Tibial nerve (tissue), 4 donors: Measurements from ENCODE around the gene TJP2. TPM values are rescaled to one million over a fixed set of nuclear protein-coding genes. Genes with fewer than 3 reads are reported as not detected.
"Not testable (repeated sequence)": the region's sequence is repeated elsewhere in the genome, so short reads cannot be mapped to it uniquely, and the experiment has no call there.

Experiments
- DNase-seq, 2 donors: peaks; one replicate each; pipeline ENCODE4 v3.0.0-alpha.2; 2019; ENCODE audit warnings: low spot score in 2 of 2
- H3K27ac ChIP-seq, 4 donors: fragments of 200-600 bp; sonication (generic) in 3 of 4; one replicate each; pipeline ENCODE4 v1.5.1; 2017 to 2019; ENCODE audit warnings: mild to moderate bottlenecking in 1 of 4
- H3K27me3 ChIP-seq, 2 donors: fragments of 200-600 bp; sonication (generic) in 1 of 2; one replicate each; pipeline versions ENCODE4 v1.5.1 to v1.6.0; 2017 to 2019
- H3K36me3 ChIP-seq, 3 donors: fragments of 200-600 bp; sonication (generic); one replicate each; pipeline ENCODE4 v1.5.1; 2018 to 2019
- H3K4me1 ChIP-seq, 4 donors: fragments of 200-600 bp; sonication (generic) in 3 of 4; one replicate each; pipeline ENCODE4 v1.5.1; 2017 to 2019
- H3K4me3 ChIP-seq, 4 donors: fragments of 200-600 bp; sonication (generic) in 3 of 4; one replicate each; pipeline ENCODE4 v1.5.1; 2017 to 2019; ENCODE audit warnings: mild to moderate bottlenecking in 1 of 4, moderate library complexity in 1 of 4
- H3K9me3 ChIP-seq, 4 donors: fragments of 200-600 bp; sonication (generic) in 3 of 4; one replicate each; pipeline ENCODE4 v1.5.1; 2017 to 2019
- CTCF ChIP-seq, 5 experiments: fragments of 200-600 bp in 3 of 5; fragments of 450-650 bp in 2 of 5; sonication (generic) in 3 of 5; IDR thresholded peaks; one replicate each; pipeline ENCODE4 v1.5.1; 2016 to 2019; ENCODE audit warnings: antibody characterized with exemption in 5 of 5, mild to moderate bottlenecking in 3 of 5, moderate library complexity in 2 of 5
- EP300 ChIP-seq, 2 donors: sonication (generic); formaldehyde crosslinking; IDR thresholded peaks; one replicate each; pipeline ENCODE4 v1.6.1; 2017; ENCODE audit warnings: antibody characterized with exemption in 2 of 2, mild to moderate bottlenecking in 1 of 2
- POLR2A ChIP-seq, 2 donors: fragments of 450-650 bp; IDR thresholded peaks; one replicate each; pipeline ENCODE4 v1.6.1; 2017; ENCODE audit warnings: antibody characterized with exemption in 2 of 2, mild to moderate bottlenecking in 2 of 2, moderate library complexity in 2 of 2
- WGBS, 2 donors: methylation state at CpG; one replicate each; pipeline ENCODE4 v1.1.5; 2018; 5-methylcytosine and 5-hydroxymethylcytosine counted together
- total RNA-seq, 4 donors: library from RNA; depleted of rRNA; stranded (reverse); fragments of >200 nt; gene quantifications; one replicate each; pipeline ENCODE4 v1.1.0, GENCODE V29; 2016

The TJP2 gene
- total RNA-seq, 4 donors from 2014 or later, result 123 to 207 (median 182) TPM

GRCh38 chr9:69157751-69158466 is 16.2 kb upstream of the TJP2 start:
- Histone ChIP-seq H3K27ac (no peak overlapping the region), H3K36me3 (no peaks in the 10 kb centered on the region), H3K27me3 (no peaks in the 10 kb centered on the region), H3K4me1 (no peaks in the 10 kb centered on the region), H3K9me3 (no peaks in the 10 kb centered on the region), H3K4me3 (no peak overlapping the region)
- no peak for DNase-seq
- TF ChIP-seq EP300 (IDR thresholded peaks at IDR 0.05) (no peak), POLR2A (IDR thresholded peaks at IDR 0.05) (no peak), CTCF (IDR thresholded peaks at IDR 0.05) (no peak)
- 89 to 94% methylated on average over 8 of the region's 8 CpGs for WGBS, 2 donors

GRCh38 chr9:69158471-69158870 is 15.6 kb upstream of the TJP2 start:
- DNase-seq, result no peak
- WGBS, 2 donors, result 80 to 81% methylated on average over 3 of the region's 3 CpGs
- no peak overlapping the region for H3K4me3 ChIP-seq
- no peaks in the 10 kb centered on the region for H3K36me3 ChIP-seq
- no peaks in the 10 kb centered on the region for H3K27me3 ChIP-seq
- no peak overlapping the region for H3K27ac ChIP-seq
- TF ChIP-seq POLR2A (IDR thresholded peaks at IDR 0.05), result no peak
- TF ChIP-seq EP300 (IDR thresholded peaks at IDR 0.05), result no peak
- TF ChIP-seq CTCF (IDR thresholded peaks at IDR 0.05), result no peak
- no peaks in the 10 kb centered on the region for H3K9me3 ChIP-seq
- no peaks in the 10 kb centered on the region for H3K4me1 ChIP-seq

GRCh38 chr9:69164573-69164972 is 9.5 kb upstream of the TJP2 start:
- H3K36me3 ChIP-seq, H3K4me3 ChIP-seq, DNase-seq, H3K4me1 ChIP-seq, H3K27me3 ChIP-seq, H3K27ac ChIP-seq, H3K9me3 ChIP-seq: not testable (repeated sequence)
- WGBS, 2 donors, result 78 to 82% methylated on average over 8 of the region's 8 CpGs

- Histone ChIP-seq H3K9me3 (no peaks in the 10 kb centered on the region), H3K4me3 (no peak overlapping the region), H3K27ac (no peak overlapping the region), H3K36me3 (no peaks in the 10 kb centered on the region), H3K4me1 (no peaks in the 10 kb centered on the region), H3K27me3 (no peaks in the 10 kb centered on the region)
- WGBS, 2 donors, result 92 to 97% methylated on average over 6 of the region's 6 CpGs
- no peak for TF ChIP-seq EP300 (IDR thresholded peaks at IDR 0.05)
- no peak for TF ChIP-seq POLR2A (IDR thresholded peaks at IDR 0.05)
- TF ChIP-seq CTCF (IDR thresholded peaks at IDR 0.05), result no peak
- DNase-seq, result no peak
Measured at GRCh38 chr9:69165581-69165980, 8.5 kb upstream of the TJP2 start.

GRCh38 chr9:69168709-69169217 is 5.3 kb upstream of the TJP2 start:
- Histone ChIP-seq H3K4me1 (peaks cover 0 to 17% (median 5%) of the 10 kb centered on the region in 4 donors), H3K4me3 (peak overlapping the region in 1 of 4 donors; percentile 23), H3K36me3 (no peaks in the 10 kb centered on the region), H3K27me3 (no peaks in the 10 kb centered on the region), H3K9me3 (no peaks in the 10 kb centered on the region), H3K27ac (no peak overlapping the region)
- 74% methylated on average over 13 of the region's 13 CpGs for WGBS, 2 donors
- no peak for DNase-seq
- TF ChIP-seq EP300 (IDR thresholded peaks at IDR 0.05) (no peak), CTCF (IDR thresholded peaks at IDR 0.05) (no peak), POLR2A (IDR thresholded peaks at IDR 0.05) (no peak)
